Activated naive CD8-positive, alpha-beta T cell treated with anti-CD3 and anti-CD28 coated beads for 36 hours (primary cell): ENCODE measurements around the gene ISG15. TPM values are rescaled to one million over a fixed set of nuclear protein-coding genes. Genes with fewer than 3 reads are reported as not detected.
"Not testable (repeated sequence)": the region's sequence is repeated elsewhere in the genome, so short reads cannot be mapped to it uniquely, and the experiment has no call there.

Source experiments
- DNase-seq: peaks from one replicate; pipeline ENCODE4 v3.0.0; 2021
- H3K27ac Mint-ChIP-seq: one replicate; pipeline ENCODE4 v1.8.0; 2022; ENCODE audit warnings: mild to moderate bottlenecking, moderate library complexity, mixed read lengths
- H3K27me3 Mint-ChIP-seq: one replicate; pipeline ENCODE4 v1.8.0; 2022; ENCODE audit warnings: mild to moderate bottlenecking, mixed read lengths
- H3K36me3 Mint-ChIP-seq: one replicate; pipeline ENCODE4 v1.8.0; 2021; ENCODE audit warnings: mild to moderate bottlenecking, mixed read lengths
- H3K4me1 Mint-ChIP-seq: one replicate; pipeline ENCODE4 v1.8.0; 2021; ENCODE audit warnings: mixed read lengths
- H3K4me3 Mint-ChIP-seq: one replicate; pipeline ENCODE4 v1.8.0; 2022; ENCODE audit warnings: mild to moderate bottlenecking, moderate library complexity, mixed read lengths
- H3K9me3 Mint-ChIP-seq: one replicate; pipeline ENCODE4 v1.8.0; 2022; ENCODE audit warnings: mixed read lengths
- total RNA-seq, 2 experiments: library from RNA; stranded (reverse); gene quantifications; one replicate each; pipeline ENCODE4 v1.2.3, GENCODE V29; 2021

Gene ISG15
- total RNA-seq, 2 experiments from 2014 or later: 71.7 to 78.4 TPM

- no peaks in the 10 kb centered on the region for H3K27me3 Mint-ChIP-seq
- H3K4me1 Mint-ChIP-seq: no peaks in the 10 kb centered on the region
- no peak for DNase-seq
- H3K27ac Mint-ChIP-seq: no peak overlapping the region
- no peak overlapping the region for H3K4me3 Mint-ChIP-seq
- peaks cover 7% of the 10 kb centered on the region for H3K36me3 Mint-ChIP-seq
- H3K9me3 Mint-ChIP-seq: no peaks in the 10 kb centered on the region
These were observed 34.7 kb downstream of the ISG15 start for GRCh38 chr1:1047963-1048362.

GRCh38 chr1:1048765-1049164 lies 35.5 kb downstream of the ISG15 start:
- Mint-ChIP-seq H3K36me3 (peaks cover 4% of the 10 kb centered on the region), H3K4me1 (no peaks in the 10 kb centered on the region), H3K9me3 (no peaks in the 10 kb centered on the region), H3K27ac (no peak overlapping the region), H3K4me3 (no peak overlapping the region), H3K27me3 (no peaks in the 10 kb centered on the region)
- no peak for DNase-seq

GRCh38 chr1:1049318-1050165 lies 36.2 kb downstream of the ISG15 start:
- Mint-ChIP-seq H3K4me3 (no peak overlapping the region), H3K27ac (no peak overlapping the region), H3K36me3 (peaks cover 4% of the 10 kb centered on the region), H3K9me3 (no peaks in the 10 kb centered on the region), H3K27me3 (no peaks in the 10 kb centered on the region), H3K4me1 (no peaks in the 10 kb centered on the region)
- DNase-seq: no peak

- Mint-ChIP-seq H3K9me3 (no peaks in the 10 kb centered on the region), H3K27ac (no peak overlapping the region), H3K36me3 (peaks cover 4% of the 10 kb centered on the region), H3K4me1 (no peaks in the 10 kb centered on the region), H3K4me3 (no peak overlapping the region), H3K27me3 (no peaks in the 10 kb centered on the region)
- no peak for DNase-seq
These were observed 37.3 kb downstream of the ISG15 start for GRCh38 chr1:1050577-1051052.

- no peak for DNase-seq
- Mint-ChIP-seq H3K36me3 (peaks cover 4% of the 10 kb centered on the region), H3K4me1 (peaks cover 2% of the 10 kb centered on the region), H3K27ac (no peak overlapping the region), H3K9me3 (no peaks in the 10 kb centered on the region), H3K4me3 (no peak overlapping the region), H3K27me3 (no peaks in the 10 kb centered on the region)
These were observed 38.0 kb downstream of the ISG15 start for GRCh38 chr1:1051127-1051810.

- Mint-ChIP-seq H3K36me3 (peaks cover 4% of the 10 kb centered on the region), H3K9me3 (no peaks in the 10 kb centered on the region), H3K27me3 (no peaks in the 10 kb centered on the region), H3K4me1 (peaks cover 2% of the 10 kb centered on the region), H3K4me3 (no peak overlapping the region), H3K27ac (no peak overlapping the region)
- no peak for DNase-seq
These were observed 38.9 kb downstream of the ISG15 start for GRCh38 chr1:1052003-1052840.

- Mint-ChIP-seq H3K36me3 (peaks cover 4% of the 10 kb centered on the region), H3K27ac (no peak overlapping the region), H3K9me3 (no peaks in the 10 kb centered on the region), H3K4me3 (no peak overlapping the region), H3K4me1 (peaks cover 2% of the 10 kb centered on the region), H3K27me3 (peaks cover 8% of the 10 kb centered on the region)
- no peak for DNase-seq
These were observed 39.7 kb downstream of the ISG15 start for GRCh38 chr1:1053022-1053421.

GRCh38 chr1:1053682-1054081 lies 40.4 kb downstream of the ISG15 start:
- no peak for DNase-seq
- Mint-ChIP-seq H3K27ac (no peak overlapping the region), H3K4me3 (no peak overlapping the region)

GRCh38 chr1:1054099-1054700 lies 40.9 kb downstream of the ISG15 start:
- Mint-ChIP-seq H3K4me3 (no peak overlapping the region), H3K27me3 (peaks cover 18% of the 10 kb centered on the region), H3K27ac (no peak overlapping the region), H3K9me3 (no peaks in the 10 kb centered on the region), H3K36me3 (peaks cover 4% of the 10 kb centered on the region), H3K4me1 (peaks cover 10% of the 10 kb centered on the region)
- DNase-seq: no peak

More at GRCh38 chr1:1053682-1054081, 40.4 kb downstream of the ISG15 start:
- Mint-ChIP-seq H3K27me3 (peaks cover 14% of the 10 kb centered on the region), H3K36me3 (peaks cover 4% of the 10 kb centered on the region), H3K4me1 (peaks cover 7% of the 10 kb centered on the region), H3K9me3 (no peaks in the 10 kb centered on the region)

GRCh38 chr1:1054971-1055370 lies 41.7 kb downstream of the ISG15 start:
- no peak overlapping the region for H3K27ac Mint-ChIP-seq
- peaks cover 12% of the 10 kb centered on the region for H3K4me1 Mint-ChIP-seq
- H3K9me3 Mint-ChIP-seq: no peaks in the 10 kb centered on the region
- DNase-seq: no peak
- H3K27me3 Mint-ChIP-seq: peaks cover 19% of the 10 kb centered on the region
- peaks cover 5% of the 10 kb centered on the region for H3K36me3 Mint-ChIP-seq
- H3K4me3 Mint-ChIP-seq: no peak overlapping the region

- peaks cover 26% of the 10 kb centered on the region for H3K27me3 Mint-ChIP-seq
- H3K36me3 Mint-ChIP-seq: peaks cover 15% of the 10 kb centered on the region
- H3K27ac Mint-ChIP-seq: peak overlapping the region; percentile 20
- H3K4me3 Mint-ChIP-seq: no peak overlapping the region
- no peaks in the 10 kb centered on the region for H3K9me3 Mint-ChIP-seq
- peaks cover 21% of the 10 kb centered on the region for H3K4me1 Mint-ChIP-seq
- no peak for DNase-seq
These were observed 42.8 kb downstream of the ISG15 start for GRCh38 chr1:1055841-1056736.

GRCh38 chr1:1057769-1058087 lies 44.4 kb downstream of the ISG15 start:
- not testable (repeated sequence) for H3K4me3 Mint-ChIP-seq, DNase-seq, H3K9me3 Mint-ChIP-seq, H3K27ac Mint-ChIP-seq
- H3K36me3 Mint-ChIP-seq: peaks cover 17% of the 10 kb centered on the region
- H3K4me1 Mint-ChIP-seq: peaks cover 28% of the 10 kb centered on the region
- peaks cover 26% of the 10 kb centered on the region for H3K27me3 Mint-ChIP-seq

- no peak for DNase-seq
- Mint-ChIP-seq H3K36me3 (peaks cover 19% of the 10 kb centered on the region), H3K9me3 (no peaks in the 10 kb centered on the region), H3K4me3 (peak overlapping the region; percentile 77), H3K4me1 (peaks cover 32% of the 10 kb centered on the region), H3K27ac (peak overlapping the region; percentile 36), H3K27me3 (peaks cover 26% of the 10 kb centered on the region)
These were observed 45.0 kb downstream of the ISG15 start for GRCh38 chr1:1058088-1058905.
